Activated naive CD4-positive, alpha-beta T cell (primary cell): Measurements from ENCODE around the gene WDCP.
"Not testable (repeated sequence)": the region's sequence is repeated elsewhere in the genome, so short reads cannot be mapped to it uniquely, and the experiment has no call there.

Experiments
- DNase-seq, 4 experiments: peaks; one replicate each; lab custom pipeline; 2025; lab: John Stamatoyannopoulos, UW

The WDCP gene

GRCh38 chr2:24046930-24047702 is at the start of gene WDCP:
WDCP (minus strand) TSS chr2:24047391; CDS start chr2:24039494, 7,897 bp downstream.
- peak; percentile 69 to 80 (median 75) for DNase-seq

DNA sequence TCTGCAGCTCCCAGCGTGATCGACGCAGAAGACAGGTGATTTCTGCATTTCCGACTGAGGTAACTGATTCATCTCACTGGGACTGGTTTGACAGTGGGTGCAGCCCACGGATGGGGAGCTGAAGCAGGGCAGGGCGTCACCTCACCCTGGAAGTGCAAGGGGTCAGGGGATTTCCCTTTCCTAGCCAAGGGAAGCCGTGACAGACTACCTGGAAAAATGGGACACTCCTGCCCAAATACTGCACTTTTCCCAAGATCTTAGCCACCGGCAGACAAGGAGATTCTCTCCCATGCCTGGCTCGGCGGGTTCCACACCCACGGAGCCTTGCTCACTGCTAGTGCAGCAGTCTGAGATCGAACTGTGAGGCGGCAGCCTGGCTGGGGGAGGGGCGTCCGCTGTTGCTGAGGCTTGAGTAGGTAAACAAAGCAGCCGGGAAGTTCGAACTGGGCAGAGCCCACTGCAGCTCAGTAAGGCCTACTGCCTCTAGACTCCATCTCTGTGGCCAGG is 48.0 kb upstream of the WDCP start:
- DNase-seq, result not testable (repeated sequence)

GRCh38 chr2:24093270-24093669 is 46.1 kb upstream of the WDCP start:
- not testable (repeated sequence) for DNase-seq

GRCh38 chr2:24088821-24089359 is 41.7 kb upstream of the WDCP start:
- no peak for DNase-seq

DNA sequence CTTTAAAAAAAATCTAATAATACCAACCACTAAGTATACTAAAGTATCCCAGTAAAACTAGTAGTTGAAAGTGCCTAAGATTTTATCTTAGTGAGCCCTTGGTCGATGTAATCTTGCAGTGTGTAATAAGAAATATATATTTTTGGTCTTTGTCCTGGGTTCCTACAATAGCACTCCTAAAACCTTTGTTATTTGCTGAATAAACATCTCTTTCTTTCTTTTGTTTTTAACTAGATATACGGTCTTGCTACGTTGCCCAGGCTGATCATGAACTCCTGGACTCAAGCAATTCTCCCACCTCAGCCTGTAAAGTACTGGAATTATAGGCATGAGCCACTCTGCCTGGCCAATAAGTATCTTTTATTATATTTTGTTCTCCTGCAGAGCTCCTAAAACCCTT is 39.8 kb upstream of the WDCP start:
- DNase-seq, result no peak

GRCh38 chr2:24086241-24086640 is 39.0 kb upstream of the WDCP start:
- no peak for DNase-seq

DNA sequence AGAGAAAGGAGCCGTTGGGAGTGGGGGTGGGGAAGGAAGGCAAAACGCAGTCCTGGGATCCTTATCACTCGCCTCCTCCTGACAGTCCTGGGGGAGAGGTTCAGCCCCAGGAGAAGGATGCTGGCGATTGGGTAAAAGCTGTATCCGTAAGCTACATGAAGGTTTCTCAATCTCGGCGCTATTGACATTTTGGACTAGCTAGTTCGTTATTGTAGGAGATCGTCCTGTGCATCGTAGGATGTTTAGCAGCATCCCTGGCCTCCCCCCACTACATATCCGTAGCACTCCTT is 38.0 kb upstream of the WDCP start:
- no peak for DNase-seq

- peak; percentile 47 to 80 (median 68) for DNase-seq
These were observed 37.4 kb upstream of the WDCP start, which contains the start of gene TP53I3 for GRCh38 chr2:24084386-24085199. TP53I3 (minus strand) TSS chr2:24084834; CDS start chr2:24084326, 508 bp downstream.

DNA sequence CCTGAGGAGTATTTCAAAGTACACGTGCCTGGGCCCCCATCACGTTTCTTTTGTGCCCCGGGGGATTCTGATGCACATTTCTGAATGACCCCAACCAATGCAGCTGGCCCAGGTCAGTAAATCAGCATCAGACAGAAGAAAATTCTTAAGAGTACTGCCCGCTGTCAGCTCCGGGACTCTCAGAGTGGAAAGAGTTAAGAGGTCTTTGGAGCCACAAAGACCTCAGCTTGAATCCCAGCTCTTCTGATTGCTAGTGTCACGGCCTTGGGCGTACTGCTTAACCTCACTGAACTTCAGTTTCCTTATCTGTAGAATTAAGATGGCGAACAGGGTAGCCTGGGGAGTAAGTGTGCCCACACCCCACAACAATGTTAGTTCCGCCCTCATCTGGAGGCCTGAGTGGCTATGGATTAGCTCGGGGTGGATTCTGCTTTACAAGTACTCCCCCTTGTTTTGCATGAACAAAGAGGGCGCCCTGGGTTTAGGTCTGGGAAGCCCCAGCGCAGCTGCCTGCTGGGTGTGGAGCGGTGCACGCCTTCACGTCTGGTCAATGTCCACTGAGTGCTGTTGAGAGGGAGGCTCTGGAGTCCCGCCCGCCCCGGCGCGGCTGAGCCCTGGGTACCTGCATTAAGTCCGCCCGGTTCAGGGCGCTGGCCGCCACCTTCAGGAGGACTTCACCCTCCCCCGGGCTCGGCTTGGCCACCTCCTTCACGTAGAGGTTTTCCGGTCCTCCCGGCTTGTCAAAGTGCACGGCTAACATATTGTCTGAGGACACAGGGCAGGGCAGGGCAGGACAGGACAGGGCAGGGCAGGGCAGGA is 36.6 kb upstream of the WDCP start:
- peak in 1 of 4 experiments; percentile 19 for DNase-seq

DNA sequence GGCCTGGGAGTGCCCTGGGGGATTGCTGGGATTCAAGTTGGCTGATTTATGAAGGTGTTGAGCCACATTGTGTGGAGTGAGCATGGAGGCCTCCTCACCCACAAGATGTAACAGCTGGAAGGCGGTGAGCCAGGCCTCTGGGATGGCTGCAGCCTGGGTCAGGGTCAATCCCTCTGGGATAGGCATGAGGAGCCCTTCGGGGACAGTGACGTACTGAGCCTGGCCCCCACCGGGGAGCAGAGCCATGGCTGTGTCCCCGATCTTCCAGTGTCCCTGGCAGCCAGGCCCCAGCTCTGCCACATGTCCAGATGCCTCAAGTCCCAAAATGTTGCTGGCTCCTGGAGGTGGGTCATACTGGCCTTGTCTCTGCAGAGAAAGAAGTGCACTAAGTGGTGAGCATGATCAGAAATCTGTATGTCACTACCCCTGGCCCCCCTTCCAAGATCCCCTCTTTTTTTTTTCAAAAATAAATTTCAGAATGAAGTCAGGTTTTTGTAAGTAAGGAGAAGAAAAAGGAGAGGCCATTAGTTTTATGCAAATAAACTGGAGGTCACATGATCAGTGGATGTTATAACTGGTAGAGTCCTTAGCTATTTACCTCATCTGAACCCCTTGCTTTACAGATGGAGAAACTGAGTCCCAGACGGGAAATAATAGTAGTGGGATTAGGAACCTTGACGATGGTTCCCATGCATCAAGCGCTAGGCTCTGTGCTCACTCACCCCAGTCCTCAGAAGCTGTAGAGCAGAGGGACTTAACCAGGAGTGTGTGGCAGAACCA is 35.8 kb upstream of the WDCP start:
- no peak for DNase-seq

DNA sequence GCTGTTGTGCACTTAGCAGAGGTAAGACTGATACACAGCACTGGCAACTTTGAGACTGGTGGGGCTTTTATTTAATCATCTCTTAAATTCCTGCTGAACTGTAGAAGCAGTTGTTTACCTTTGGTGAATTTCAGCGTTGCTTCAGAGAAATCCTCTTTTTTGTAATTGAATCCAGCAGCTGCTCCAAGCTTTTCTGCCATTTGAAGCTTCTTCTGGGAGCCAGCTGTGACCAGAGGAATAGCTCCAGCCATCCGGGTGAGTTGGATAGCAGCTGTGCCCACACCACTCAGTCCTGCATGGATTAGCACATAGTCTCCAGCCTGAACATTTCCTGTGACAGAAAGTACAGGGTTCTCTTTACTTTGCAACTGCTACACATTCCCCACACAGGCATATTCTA is 33.5 kb upstream of the WDCP start:
- DNase-seq, result no peak

DNA sequence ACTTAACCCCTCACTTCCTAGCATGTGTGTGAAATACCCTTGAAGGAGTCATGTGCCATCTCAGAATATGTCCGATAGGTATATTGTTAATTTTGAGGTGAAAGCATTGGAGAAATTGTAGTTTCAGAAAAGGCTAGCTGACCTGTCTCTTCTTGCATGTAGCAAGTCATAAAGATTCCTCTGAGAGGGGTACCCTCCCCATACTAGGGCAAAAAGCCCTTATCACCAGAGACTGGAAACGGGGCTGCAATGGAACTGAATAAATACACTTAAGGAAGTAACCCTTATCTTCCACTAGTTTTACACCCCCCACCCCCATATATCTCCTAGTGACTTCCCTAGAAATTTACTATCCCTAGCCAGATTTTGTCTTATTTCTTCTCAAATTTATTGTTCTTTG is 30.7 kb upstream of the WDCP start:
- DNase-seq, result no peak

- DNase-seq, result no peak
These were observed 30.3 kb upstream of the WDCP start for GRCh38 chr2:24077535-24077877.

DNA sequence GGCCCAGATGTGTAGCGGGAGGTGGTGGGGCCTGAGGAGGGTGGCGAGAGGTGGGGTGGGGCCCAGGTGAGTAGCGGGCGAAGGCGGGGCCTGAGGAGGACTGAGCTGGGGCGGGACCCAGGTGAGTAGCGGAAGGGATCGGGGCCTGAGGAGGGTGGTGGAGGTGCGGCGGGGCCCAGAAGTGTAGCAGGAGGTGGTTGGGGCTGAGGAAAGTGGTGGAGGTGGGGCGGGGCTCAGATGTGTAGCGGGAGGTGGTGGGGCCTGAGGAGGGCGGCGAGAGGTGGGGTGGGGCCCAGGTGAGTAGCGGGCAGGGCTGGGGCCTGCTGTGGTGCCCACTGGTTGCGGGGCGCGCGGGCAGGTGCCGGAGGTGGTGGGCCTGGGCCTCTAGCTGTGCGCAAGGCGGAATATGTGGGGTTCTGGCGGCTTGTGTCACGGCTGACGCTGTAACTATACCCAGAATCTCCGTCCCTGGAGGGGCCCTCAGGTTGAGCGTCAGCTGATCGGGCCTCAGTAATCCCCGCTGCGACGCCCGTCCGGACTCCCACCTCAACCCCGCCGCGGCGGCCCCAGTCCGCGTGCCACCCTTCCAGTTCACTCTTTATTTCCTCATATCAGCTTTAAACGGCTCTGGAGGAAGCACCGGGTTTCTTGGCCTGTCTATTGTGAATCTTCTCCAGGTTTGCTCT is 29.8 kb upstream of the WDCP start:
- peak in 1 of 4 experiments; percentile 46 for DNase-seq

DNA sequence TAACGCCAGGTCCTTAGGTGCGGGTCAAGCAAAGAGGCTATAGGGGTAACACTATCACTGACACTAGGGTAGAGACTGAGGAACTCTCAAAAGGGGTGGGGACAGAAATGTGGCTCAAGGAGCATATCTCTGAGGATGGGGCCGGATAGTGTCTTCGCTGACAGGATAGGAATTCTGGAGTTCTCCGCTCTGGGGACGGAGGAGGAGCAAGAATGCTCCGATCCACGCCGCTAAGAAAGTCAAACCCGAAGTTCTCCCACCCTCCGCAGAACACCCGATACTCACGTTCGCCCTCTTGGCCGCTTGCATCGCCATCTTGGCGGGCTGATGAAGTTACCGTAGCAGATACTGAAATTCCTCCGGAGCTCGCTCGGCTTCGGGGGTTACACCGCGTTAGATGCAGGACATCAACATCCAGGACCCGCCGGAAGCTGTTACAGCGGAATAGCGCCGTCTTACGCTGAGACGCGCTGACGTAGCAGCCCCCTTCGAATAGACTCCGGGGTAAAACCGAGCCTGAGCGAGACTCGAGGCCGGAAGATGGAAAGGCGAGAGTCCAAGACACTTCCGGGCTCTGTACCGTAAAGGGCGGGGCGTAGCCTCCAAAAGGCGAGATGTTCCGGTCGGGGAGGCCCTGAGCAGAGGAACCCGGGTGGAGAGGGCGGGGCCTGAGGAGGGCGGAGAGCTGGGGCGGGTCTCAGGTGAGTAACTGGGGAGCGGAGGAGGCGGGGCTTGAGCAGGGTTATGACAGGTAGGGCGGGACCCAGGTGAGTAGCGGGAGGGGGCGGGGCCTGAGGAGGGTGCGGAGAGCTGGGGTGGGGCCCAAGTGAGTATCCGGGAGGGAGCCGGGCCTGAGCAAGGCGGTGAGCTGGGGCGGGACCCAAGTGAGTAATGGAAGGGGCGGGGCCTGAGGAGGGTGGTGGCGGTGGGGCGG is 29.0 kb upstream of the WDCP start, which contains the start of gene SF3B6:
SF3B6 (minus strand) TSS at position 412 of the 934 bp plus-strand sequence; CDS start at position 315, 97 bp downstream.
- peak; percentile 92 to 99 (median 97) for DNase-seq

GRCh38 chr2:24075259-24075658 is 28.1 kb upstream of the WDCP start:
- DNase-seq, result no peak

DNA sequence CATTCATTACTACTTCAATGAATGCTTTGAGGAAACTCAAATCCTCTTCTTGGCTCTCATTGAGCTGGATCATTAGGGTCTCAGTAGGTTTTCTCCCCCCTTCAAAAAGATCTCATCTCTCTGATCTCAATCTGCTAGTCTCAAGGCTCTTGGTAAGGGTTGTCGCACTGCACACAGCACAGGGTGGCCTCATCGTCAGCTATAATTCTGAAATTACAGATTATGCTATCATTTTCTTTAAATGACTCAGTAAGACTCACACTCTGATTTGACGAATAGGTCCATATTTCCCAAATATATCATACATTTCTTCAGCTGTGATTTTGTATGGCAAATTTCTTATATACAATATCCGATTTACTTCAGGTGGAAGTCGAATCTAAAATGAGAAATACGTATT is 26.6 kb upstream of the WDCP start:
- no peak for DNase-seq

DNA sequence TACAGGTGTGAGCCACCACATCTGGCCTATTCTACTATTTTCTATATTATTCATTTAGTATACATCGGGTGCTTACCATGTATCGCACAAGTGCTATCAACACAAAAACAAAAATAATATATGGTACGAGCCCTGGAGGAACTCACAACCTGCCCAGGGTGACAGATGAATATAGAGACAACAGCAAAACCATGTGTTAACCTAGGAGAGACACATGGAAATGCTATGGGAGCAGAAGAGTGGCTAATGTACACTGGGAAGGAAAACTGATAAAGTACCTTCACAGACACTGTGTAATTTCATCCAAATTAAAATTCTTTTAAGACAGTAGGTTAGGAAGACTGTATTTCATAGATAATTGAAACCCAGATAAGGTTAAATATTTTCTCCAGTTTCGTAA is 25.1 kb upstream of the WDCP start:
- DNase-seq, result no peak

DNA sequence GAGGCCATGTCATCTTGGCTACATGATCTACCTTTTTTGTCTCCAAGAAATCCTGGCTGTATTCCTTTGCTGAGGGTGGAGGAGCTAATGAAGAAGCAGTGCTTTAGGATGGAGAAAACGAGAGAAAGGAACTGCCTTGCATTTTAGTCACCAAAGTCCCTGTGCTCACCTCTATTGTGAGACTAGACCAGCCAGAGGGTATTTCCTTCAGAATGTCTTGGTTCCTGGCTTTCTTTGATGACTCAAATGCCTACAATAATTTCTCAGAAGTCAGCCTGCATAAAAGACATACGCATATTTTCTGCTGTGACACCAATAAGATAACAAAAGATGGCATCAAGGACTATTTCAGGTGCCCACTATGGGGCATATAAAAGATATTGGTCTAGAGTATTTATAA is 18.1 kb upstream of the WDCP start:
- DNase-seq, result no peak
